Measurements from ENCODE around the gene KIF18B. TPM values are rescaled to one million over a fixed set of nuclear protein-coding genes. Genes with fewer than 3 reads are reported as not detected.
A peak's percentile ranks its signal among the peaks of the same experiment; 100 is the strongest.

KIF18B gene
- polyA plus RNA-seq, 2 of the 4 experiments (the other 2 are of a cell fraction), result 19.6 to 41.7 TPM

DNA sequence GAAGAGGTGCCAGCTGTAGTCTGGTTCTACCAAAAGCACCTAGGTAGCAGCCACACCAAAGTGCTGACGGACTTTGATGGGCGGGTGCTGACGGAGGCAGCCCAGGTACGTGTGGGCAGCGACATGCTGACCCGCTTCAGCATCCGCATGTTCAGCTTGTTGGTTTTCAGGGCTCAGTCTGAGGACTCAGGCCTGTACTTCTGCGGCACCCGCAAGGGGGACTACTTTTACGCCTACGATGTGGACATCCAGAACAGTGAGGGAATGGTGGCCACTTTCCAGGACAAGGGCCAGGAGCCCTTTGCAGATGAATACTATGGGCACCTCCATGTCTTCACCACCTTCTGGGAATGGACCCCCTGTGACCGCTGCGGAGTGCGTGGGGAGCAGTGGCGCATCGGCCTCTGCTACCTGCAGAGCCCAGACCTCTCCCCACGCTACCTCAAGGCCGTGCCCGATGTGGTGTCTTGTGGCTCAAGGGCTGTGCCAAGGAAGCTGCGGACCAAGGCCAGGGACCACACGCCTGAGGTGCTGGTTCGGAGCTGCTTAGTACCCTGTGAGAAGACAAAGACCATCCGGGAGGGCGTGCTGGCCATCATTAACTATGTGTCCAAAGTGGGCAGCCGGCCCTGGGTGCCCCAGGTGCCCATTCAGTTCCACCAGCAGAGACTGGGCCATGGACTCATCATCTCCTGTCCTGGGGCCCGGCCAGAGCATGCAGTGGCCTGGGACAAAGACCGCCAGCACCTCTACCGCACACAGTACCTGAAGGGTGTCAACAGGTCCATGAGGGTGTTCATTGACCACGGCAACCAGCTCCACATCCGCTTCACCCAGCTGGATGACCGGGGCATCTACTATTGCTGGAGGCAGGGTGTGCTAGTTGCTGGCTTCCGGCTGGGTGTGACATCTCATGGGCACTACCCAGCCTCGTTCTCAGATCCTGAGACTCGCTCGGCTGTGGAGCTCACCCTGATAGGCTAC, 43.3 kb downstream of the KIF18B start:
- H3K27ac ChIP-seq, result peak overlapping the region; percentile 91 to 94; a peak in 5 of 6 replicates
- H3K4me1 ChIP-seq, result peaks cover 61% of the 10 kb centered on the region
- DNase-seq (ENCODE audit: low read depth in 1 of 2, low spot score in 1 of 2) (no peak), FAIRE-seq (no peak), ATAC-seq (no peak)
- ChIA-PET POLR2A (interaction anchor here (1.3 kb wide), 1 partner anchor 157 kb away, joined by 3 read pairs; the partner anchor contains the start of gene NMT1), CTCF (interaction anchor here (0.8 to 18.5 kb wide), 8 partner anchors 11 to 231 kb away, joined by 3 to 223 read pairs (median 11); partner anchors contain the start of genes ACBD4, GFAP and PLCD3)
- no peak for TF ChIP-seq RFX5 (IDR thresholded peaks at IDR 0.05)
- no peak for TF ChIP-seq BHLHE40 (IDR thresholded peaks at IDR 0.05; ENCODE audit: low read depth, low read length)
- no peak for TF ChIP-seq EHF (CRISPR knock-in tag; IDR thresholded peaks at IDR 0.05)
- TF ChIP-seq GATA3 (IDR thresholded peaks at IDR 0.05; ENCODE audit: borderline replicate concordance), result no peak
- no peak for TF ChIP-seq POLR2AphosphoS2 (conservative IDR thresholded peaks at IDR 0.05; ENCODE audit: low read length)
- TF ChIP-seq TP53 (CRISPR knock-in tag; IDR thresholded peaks at IDR 0.05), result no peak
- TF ChIP-seq FOSB (CRISPR knock-in tag; IDR thresholded peaks at IDR 0.05), result no peak
- TF ChIP-seq, protein P1, sequence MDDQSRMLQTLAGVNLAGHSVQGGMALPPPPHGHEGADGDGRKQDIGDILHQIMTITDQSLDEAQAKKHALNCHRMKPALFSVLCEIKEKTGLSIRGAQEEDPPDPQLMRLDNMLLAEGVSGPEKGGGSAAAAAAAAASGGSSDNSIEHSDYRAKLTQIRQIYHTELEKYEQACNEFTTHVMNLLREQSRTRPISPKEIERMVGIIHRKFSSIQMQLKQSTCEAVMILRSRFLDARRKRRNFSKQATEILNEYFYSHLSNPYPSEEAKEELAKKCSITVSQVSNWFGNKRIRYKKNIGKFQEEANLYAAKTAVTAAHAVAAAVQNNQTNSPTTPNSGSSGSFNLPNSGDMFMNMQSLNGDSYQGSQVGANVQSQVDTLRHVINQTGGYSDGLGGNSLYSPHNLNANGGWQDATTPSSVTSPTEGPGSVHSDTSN (IDR thresholded peaks at IDR 0.05), result no peak
- TF ChIP-seq HEYL (CRISPR knock-in tag; IDR thresholded peaks at IDR 0.05), result no peak
- TF ChIP-seq, protein P2, sequence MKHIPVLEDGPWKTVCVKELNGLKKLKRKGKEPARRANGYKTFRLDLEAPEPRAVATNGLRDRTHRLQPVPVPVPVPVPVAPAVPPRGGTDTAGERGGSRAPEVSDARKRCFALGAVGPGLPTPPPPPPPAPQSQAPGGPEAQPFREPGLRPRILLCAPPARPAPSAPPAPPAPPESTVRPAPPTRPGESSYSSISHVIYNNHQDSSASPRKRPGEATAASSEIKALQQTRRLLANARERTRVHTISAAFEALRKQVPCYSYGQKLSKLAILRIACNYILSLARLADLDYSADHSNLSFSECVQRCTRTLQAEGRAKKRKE (CRISPR knock-in tag; IDR thresholded peaks at IDR 0.05; ENCODE audit: low read depth), result no peak
- no peak for TF ChIP-seq HDAC2 (IDR thresholded peaks at IDR 0.05)
- no peak overlapping the region; the same call in 2 of the 3 replicates for H3K4me2 ChIP-seq
- H3K4me3 ChIP-seq, result no peak overlapping the region
- no peaks in the 10 kb centered on the region for H3K9me3 ChIP-seq
- 96% methylated on average over 32 of the region's 35 CpGs for WGBS (ENCODE audit: missing lambda C conversion rate)

DNA sequence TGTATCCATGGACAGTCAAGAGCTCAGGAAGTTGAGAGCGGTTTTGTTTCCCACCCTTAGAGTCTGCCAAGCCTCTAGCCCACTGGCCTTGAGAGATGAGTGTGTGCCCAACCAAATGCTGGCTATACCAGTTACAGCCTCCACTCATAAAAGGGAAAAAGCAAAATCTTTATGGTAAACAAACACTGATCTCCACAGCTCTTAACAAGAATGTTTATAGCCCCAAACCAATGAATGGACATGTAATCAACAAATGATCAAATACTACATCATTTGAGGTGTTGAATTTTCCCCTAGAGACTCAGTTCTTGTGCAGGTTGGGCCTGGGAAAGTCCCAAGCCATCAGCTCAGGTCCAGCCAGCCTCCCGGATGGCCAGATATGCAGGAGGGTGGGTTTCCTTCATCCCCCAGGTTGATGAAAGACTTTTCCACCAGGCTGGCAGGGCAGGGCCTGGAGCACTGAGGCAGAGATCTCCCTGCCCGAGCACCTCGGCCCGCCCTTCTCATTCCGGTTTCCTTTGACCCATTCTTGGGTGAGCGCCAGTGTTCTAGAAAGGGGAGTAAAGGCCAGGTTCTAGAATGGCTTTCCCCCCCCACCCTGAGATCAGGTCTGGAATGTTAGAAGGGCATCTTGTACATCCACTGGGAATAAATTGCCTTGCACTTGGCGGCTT, 44.4 kb downstream of the KIF18B start:
- POLR2A ChIA-PET, result no interaction called here
- Histone ChIP-seq H3K9me3 (no peaks in the 10 kb centered on the region), H3K27ac (peak overlapping the region in 1 of 2 experiments; percentile 91; a peak in 3 of 6 replicates), H3K4me2 (no peak overlapping the region), H3K4me3 (no peak overlapping the region), H3K4me1 (peaks cover 56% of the 10 kb centered on the region)
- peak; percentile 36 for FAIRE-seq
- 92% methylated on average over 8 of the region's 8 CpGs for WGBS (ENCODE audit: missing lambda C conversion rate)
- no peak for TF ChIP-seq RARB (CRISPR knock-in tag; IDR thresholded peaks at IDR 0.05)
- TF ChIP-seq MAFK (IDR thresholded peaks at IDR 0.05; ENCODE audit: partially characterized antibody), result no peak
- no peak for TF ChIP-seq HOXB5 (CRISPR knock-in tag; IDR thresholded peaks at IDR 0.05)
- no peak for TF ChIP-seq MYC (IDR thresholded peaks at IDR 0.05; ENCODE audit: borderline replicate concordance, low read length)
- no peak for TF ChIP-seq ZNF302 (CRISPR knock-in tag; IDR thresholded peaks at IDR 0.05)
- TF ChIP-seq ESRRA (IDR thresholded peaks at IDR 0.05; ENCODE audit: borderline replicate concordance, low read length), result no peak
- TF ChIP-seq, protein P3, sequence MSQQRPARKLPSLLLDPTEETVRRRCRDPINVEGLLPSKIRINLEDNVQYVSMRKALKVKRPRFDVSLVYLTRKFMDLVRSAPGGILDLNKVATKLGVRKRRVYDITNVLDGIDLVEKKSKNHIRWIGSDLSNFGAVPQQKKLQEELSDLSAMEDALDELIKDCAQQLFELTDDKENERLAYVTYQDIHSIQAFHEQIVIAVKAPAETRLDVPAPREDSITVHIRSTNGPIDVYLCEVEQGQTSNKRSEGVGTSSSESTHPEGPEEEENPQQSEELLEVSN (IDR thresholded peaks at IDR 0.05; ENCODE audit: borderline replicate concordance, low read depth), result no peak
- TF ChIP-seq HDAC2 (IDR thresholded peaks at IDR 0.05), result no peak
- no peak for TF ChIP-seq HEYL (CRISPR knock-in tag; IDR thresholded peaks at IDR 0.05)
- CTCF ChIA-PET, result interaction anchor here (0.8 to 18.5 kb wide), 17 partner anchors 13 to 232 kb away, joined by 3 to 223 read pairs (median 4); partner anchors contain the start of genes ACBD4 and GFAP
- no peak for ATAC-seq
- no peak for DNase-seq (ENCODE audit: low read depth in 1 of 2, low spot score in 1 of 2)
